Stimulated activated CD4-positive, alpha-beta T cell treated with anti-CD3 and anti-CD28 coated beads, Interleukin-4, amount 100 ng/mL, for 4 hours (primary cell): ENCODE measurements around the gene SSR2.
"Not testable (repeated sequence)": the region's sequence is repeated elsewhere in the genome, so short reads cannot be mapped to it uniquely, and the experiment has no call there.

Experiments
- DNase-seq, 2 experiments: peaks; one replicate each; pipeline ENCODE4 v3.0.0-alpha.2; 2020

SSR2 gene

GRCh38 chr1:156045076-156045475, 24.3 kb upstream of the SSR2 start:
- DNase-seq = no peak

- no peak for DNase-seq
Measured at GRCh38 chr1:156042828-156043227, 22.1 kb upstream of the SSR2 start.

GRCh38 chr1:156034991-156035390, 14.2 kb upstream of the SSR2 start:
- DNase-seq = not testable (repeated sequence)

GRCh38 chr1:156033011-156033410, 12.3 kb upstream of the SSR2 start:
- no peak for DNase-seq

DNA sequence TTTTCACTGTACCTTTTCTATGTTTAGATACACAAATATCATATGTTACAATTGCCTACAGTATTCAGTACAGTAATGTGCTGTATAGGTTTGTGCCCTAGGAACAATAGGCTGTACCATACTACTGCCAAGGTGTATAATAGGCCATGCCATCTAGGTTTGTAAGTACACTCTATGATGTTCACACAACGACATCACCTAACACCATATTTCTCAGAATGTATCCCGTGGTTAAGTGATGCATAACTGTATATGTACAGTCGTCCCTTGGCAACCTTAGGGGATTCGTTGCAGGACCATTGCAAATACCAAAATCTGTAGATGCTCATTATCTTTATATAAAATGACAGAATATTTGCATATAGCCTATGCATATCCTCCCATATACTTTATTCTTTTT, 5.8 kb upstream of the SSR2 start:
- DNase-seq = no peak

DNA sequence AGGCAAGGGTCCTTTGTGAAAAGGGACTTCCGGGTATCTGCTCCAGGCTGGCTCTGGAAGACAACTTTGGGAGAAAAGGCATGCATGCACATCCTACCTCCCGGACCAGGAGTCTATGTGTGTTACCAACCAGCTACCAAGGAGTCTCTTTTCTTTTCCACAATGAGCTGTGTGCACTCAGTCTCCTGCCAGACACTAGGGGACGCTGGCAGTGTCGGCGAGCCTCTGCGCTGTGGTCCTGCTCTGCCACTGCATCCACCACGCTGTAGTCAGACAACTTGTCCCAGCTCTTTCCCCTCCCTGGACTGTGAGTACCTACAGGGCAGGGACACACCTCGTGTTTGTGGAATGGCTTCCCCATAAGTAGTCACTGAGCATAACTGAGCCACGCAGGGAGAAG, 5.1 kb upstream of the SSR2 start:
- DNase-seq = no peak

DNA sequence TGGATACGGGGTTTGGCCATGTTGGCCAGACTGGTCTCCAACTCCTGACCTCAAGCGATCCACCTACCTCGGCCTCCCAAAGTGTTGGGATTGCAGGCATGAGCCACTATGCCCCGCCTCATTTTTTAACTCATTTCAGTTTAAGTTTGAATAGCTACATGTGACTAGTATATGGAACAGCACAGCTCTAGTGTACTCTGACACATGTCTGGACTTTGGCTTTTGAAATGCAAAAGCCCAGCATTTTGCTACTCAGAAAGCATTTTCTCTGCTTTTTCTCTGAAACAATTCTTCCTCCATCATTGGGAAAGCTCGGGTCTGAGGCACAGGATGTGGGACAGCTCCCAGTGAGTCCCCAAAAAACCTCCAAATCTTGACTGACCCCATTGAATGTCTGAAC, 4.0 kb upstream of the SSR2 start:
- no peak for DNase-seq

- no peak for DNase-seq
Measured at GRCh38 chr1:156021954-156022353, 1.2 kb upstream of the SSR2 start.

DNA sequence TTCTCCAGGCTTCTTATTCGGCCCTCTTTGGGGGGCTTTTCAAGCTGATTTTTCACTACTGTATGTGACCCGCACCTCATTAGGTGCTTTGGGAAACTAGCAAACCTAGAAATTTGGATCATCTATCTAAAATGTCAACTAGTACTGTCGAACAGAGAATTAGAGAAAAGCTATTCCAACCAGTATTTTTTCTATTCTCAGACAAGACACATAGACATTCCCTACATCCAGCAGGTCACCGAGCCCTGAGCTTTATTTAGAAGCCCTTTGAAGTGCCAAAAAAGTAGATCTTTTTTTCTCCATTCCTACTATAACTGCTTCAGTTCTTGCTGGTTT, 310 bp upstream of the SSR2 start:
- DNase-seq = no peak

- DNase-seq = no peak
Measured at GRCh38 chr1:156019946-156020292, 832 bp downstream of the SSR2 start.

DNA sequence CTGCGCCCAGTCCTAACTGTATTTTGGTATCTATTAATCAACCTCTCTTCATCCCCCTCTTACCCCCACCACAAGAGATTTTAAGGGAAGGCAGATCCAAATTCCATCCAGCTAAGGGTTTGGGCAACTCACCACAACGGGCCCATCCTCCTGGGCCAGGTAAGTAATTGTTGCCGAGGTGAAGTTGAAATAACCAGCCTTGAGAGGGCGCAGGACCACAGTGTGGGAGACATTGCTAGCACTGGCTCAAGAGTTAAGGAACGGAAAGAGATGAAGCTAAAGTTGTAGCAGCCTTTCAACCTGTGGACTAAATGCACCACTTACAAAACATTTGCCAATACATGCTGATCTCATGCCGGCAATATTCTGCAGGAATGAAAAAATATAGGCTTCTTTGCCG, 5.9 kb downstream of the SSR2 start:
- DNase-seq = no peak

DNA sequence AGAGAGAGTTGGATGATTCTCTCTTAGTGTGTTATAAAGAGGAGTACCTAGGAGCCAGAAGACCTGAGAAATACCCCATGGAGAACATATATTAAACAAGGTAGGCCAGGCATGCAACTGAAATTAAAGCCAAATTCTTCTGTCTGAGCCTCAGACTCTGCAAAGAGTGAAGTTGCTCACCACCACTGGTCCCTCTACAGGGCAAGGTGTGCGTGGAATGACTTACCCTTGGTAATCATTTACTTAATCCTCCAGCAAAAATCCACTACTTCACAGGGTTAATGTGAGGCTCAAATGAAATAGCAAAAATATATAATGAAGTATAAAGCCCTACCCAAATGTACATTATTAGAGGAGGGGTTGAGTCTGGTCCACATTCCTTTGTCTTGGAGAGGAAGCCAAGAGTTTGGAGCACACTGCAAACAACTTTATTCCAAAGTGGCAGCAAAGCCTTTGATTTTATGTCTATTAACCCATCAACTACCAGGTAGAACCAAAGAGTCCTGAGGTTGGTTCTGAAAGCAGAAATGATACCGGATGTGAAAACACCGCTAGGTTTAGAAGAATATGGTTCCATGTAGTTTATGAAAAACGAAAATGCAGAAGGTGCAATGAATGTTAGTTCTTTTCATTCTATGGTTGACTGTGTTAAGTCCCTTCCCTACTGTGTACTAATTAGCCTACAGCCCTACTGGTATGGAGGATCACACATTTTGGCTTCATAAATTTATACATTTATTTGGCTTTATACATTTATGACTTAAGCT, 8.5 kb downstream of the SSR2 start:
- DNase-seq = no peak

DNA sequence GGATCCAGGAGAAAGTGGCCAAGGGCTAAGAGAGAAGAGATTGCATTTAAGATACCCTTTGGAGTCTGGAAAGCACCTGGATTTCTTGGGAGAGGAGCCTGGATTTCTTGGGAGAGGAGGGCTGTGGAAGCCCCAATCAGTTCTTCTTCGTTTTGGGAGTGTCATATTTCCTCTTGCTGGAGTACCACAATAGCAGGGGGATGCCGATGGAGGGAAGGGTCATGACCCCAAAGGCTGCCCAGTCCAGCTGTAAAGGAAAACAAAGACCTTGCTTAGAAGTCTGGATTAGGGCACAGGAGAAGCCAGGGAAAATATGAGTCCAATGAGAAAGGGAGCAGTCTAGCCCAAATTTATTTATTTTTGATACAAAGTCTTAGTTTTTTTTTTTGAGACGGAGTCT, 11.3 kb downstream of the SSR2 start:
- no peak for DNase-seq

GRCh38 chr1:156006666-156007376, 13.9 kb downstream of the SSR2 start:
- no peak for DNase-seq

DNA sequence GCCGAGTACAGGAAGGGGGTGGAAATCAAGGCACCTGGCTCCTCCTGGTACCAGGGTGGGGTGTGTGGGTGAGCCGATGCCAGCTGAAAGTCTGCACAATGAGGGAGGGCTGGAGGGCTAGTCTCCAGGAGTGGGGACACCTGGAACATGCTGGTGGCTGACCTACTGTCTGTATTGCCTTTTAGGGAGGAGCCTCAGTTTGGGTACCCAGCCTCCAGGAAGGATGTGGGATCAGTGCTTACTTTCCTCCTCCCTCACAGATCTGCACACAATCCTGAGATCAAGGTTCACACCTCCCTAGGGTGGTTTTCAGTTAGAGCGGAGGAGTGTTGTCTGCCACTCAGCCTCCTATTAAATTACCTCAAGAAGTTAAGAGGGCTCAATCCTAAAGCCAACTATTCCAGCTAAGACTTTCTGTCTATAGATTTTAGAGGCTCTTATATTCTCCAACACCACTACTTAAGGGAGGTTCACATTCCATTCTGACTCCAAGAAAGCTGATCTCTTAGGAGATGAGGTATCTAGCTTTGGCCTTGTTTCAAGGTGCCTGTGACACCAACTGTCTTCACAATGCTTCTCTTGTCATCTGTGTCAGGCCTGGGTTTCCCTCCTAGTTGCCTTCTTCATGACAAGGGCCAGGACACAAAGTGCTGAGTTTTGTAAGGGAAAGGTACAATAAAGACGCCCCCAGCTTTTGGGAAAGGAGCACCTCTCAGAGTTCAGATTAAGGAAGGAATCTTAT, 15.7 kb downstream of the SSR2 start:
- no peak for DNase-seq

DNA sequence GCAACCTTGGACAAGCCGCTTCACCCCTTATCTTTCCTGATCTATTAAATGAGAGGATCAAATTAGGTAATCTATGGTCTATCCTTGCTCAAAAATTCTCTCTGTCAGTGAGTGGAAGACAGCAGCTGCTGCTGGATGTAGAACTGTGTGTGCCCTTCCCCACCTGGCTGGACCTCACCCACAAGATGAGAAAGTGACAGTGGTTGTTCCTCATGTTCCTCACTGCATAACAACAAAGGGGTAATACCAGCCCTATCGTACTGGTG, 16.9 kb downstream of the SSR2 start:
- no peak for DNase-seq

DNA sequence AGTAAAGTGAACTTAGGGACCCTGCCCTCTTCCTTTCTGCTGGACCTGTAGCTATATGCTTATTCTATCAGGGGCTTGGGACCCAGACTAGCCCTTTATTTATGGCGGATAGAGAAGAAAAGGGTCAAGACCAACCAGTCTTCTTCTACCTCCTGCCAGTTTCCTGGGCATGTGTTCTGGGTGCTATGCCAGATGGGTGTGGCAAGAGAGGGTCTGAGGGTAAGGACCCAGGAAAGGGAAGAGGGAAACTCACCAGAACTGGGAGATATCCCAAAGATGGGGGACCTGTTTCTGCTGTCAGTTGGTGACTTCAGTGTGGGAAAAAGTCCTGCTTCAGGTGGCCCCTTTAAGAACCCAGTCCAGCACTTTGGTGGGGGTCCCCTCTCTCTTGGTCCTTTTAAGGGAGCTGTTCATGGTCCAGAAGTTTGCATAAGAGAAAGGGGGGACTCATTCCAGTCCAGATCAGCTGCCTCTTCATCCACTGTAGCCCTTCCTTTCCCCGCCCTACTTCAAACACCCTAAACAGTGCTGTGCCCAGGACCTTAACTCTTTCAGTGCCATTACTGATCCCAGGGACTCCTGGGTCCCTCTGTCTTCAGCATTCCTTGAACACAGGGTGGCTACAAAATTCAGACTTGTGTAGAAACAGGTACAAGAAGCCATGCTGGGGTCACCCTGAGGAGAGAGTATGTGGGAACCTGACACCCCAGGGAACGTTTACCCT, 18.4 kb downstream of the SSR2 start:
- no peak for DNase-seq

GRCh38 chr1:156001662-156002171, 19.0 kb downstream of the SSR2 start:
- no peak for DNase-seq

DNA sequence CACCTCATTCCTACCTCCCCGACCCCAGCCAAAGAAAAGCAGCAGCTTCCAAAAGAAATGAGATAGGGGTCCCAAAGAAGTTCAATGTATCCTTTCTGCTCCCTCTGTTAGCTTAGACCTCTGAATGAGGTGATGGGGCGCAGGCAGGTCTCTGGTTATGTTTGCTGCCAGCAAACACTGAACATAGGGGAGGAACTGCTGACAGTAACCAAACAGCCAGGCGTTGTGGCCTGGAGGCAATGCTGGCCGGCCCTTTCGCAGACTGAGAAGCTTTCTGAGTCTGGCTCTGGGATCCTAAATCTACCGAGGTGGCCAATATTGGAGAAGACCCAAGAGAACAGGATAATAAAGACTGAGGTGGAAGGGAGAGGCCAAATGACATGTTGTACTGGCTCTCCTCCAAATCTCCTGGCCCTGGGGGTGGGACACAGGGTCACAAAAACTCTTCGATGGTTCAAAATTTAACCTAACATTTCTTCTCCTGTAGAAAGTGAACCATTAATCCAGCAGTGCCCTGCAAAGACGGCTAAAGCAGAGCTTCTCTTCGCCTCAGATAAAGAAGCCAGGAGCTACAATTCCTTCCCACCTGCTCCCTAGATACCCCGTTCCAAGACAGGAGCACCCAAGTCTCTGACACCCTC, 19.6 kb downstream of the SSR2 start:
- no peak for DNase-seq

DNA sequence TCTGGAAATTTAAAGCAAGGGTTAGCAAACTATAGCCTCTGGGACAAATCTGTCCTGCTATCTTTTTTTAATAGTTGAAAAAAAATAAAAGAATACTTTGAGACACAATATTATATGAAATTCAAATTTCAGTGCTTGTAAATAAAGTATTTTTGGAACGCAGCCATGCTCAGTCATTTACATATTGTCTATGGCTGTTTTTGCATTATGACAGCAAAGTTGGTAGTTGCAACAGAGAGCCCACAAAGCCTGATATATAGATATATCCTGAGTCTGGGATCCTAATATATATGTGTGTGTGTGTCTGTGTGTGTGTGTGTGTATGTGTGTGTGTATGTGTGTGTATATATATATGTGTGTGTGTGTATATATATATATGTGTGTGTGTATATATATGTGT, 20.8 kb downstream of the SSR2 start:
- no peak for DNase-seq

DNA sequence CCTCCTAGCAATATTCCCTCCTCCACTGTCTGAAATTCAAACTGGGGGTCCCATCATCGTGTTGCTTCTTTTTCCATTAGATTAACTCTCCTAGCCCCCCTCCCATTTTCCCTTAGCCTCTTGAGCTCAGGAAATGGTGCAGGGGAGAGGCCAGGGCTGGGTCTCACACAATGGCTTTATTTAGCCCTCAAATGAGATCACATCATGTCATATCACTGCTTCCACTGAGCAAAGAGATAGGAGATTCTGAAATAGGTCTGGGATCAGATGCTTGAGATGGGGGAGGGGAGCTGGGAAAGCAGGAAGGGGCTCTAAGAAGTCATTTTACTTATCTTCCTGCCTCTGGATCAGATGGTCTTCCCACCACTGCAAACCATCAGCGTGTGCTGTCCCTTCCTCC, 24.6 kb downstream of the SSR2 start:
- no peak for DNase-seq

DNA sequence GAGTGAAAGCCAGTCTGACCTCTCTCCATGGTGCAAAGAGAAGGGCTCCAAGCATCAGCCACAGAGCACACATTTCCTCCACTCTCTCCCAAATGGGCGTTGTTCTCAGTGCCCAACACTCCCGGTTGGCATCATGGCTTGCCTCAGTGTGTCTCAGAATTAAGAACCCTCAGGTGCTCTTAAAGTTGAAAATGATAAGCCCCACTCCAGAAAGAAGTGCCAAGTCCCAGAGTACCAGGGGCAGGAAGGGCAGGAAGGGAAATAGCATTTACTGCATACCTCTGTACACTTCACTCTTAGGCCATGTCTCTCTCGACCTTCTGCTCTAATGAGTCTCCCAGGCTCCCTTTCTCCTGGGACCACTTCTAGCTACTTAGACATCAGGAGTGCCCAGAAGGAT, 27.2 kb downstream of the SSR2 start:
- no peak for DNase-seq
